ENCODE measurements around the gene SETDB1. TPM values are rescaled to one million over a fixed set of nuclear protein-coding genes. Genes with fewer than 3 reads are reported as not detected.
A peak's percentile ranks its signal among the peaks of the same experiment; 100 is the strongest.

SETDB1 gene
- total and polyA plus RNA-seq, 2 of the 13 experiments (the other 11 are each of a cell fraction or from before 2014, with no cell fraction given) = 33.1 to 34.6 TPM

GRCh38 chr1:150971583-150972416 lies 45.6 kb downstream of the SETDB1 start (continued):
- TF ChIP-seq SALL2 (CRISPR knock-in tag; IDR thresholded peaks at IDR 0.05) (peak; percentile 64; the same call in 1 of the 2 replicates), CEBPZ (IDR thresholded peaks at IDR 0.05; ENCODE audit: low read length) (no peak), ZNF205 (CRISPR knock-in tag; IDR thresholded peaks at IDR 0.05) (0 out of 2 replicates have a peak, but pooled peaks have one; percentile 17), ZFP37 (CRISPR knock-in tag; IDR thresholded peaks at IDR 0.05; ENCODE audit: borderline replicate concordance) (no peak), ZNF562 (CRISPR knock-in tag; IDR thresholded peaks at IDR 0.05; ENCODE audit: borderline replicate concordance) (no peak), HNF4A (CRISPR knock-in tag; IDR thresholded peaks at IDR 0.05) (peak; percentile 54), ZNF350 (CRISPR knock-in tag; IDR thresholded peaks at IDR 0.05; ENCODE audit: borderline replicate concordance, low read depth) (0 out of 2 replicates have a peak, but pooled peaks have one; percentile 44), TFAP4 (IDR thresholded peaks at IDR 0.05; ENCODE audit: borderline replicate concordance, low read depth) (peak; percentile 58; the same call in 1 of the 2 replicates), BRD4 (CRISPR knock-in tag; IDR thresholded peaks at IDR 0.05) (0 out of 2 replicates have a peak, but pooled peaks have one; percentile 70), SIN3B (IDR thresholded peaks at IDR 0.05; ENCODE audit: low read length) (no peak), MAZ (IDR thresholded peaks at IDR 0.05; ENCODE audit: borderline replicate concordance, low read depth, low read length) (0 out of 2 replicates have a peak, but pooled peaks have one; percentile 14), MAZ (CRISPR knock-in tag; IDR thresholded peaks at IDR 0.05; ENCODE audit: low read depth) (no peak; the same call in none of the 2 replicates), MYPOP (CRISPR knock-in tag; IDR thresholded peaks at IDR 0.05) (peak; percentile 38; the same call in 1 of the 2 replicates), ZNF142 (CRISPR knock-in tag; IDR thresholded peaks at IDR 0.05) (0 out of 2 replicates have a peak, but pooled peaks have one; percentile 48), TBP (CRISPR knock-in tag; IDR thresholded peaks at IDR 0.05) (no peak), KLF13 (CRISPR knock-in tag; IDR thresholded peaks at IDR 0.05) (no peak)
